ENCODE data around the gene SWAP70. TPM values are rescaled to one million over a fixed set of nuclear protein-coding genes. Genes with fewer than 3 reads are reported as not detected.

The SWAP70 gene
- total and polyA plus RNA-seq, 2 of the 8 experiments (the other 6 are each of a cell fraction or from before 2014, with no cell fraction given): 14.8 to 37.5 TPM

DNA sequence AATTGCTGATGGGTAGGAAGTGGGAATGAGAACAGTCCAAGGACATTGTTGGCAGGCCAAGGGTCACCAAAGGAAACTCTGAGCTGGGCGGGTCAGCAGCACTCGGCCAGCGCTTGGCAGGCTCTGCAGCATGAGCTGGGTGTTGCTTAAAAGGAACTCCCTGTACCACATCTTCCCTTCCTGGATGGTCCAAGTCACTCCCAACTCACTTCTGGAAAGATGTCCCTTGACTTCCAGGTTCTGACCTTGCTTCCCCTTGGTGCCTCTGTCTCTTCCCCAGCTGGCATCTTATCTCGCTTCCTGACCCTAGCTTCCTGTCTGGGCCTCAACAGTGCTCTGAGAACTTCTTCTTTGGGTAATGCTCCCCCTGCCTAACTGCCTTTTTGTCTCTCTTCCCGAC lies 24.8 kb upstream of the SWAP70 start (continued):
- no peak for TF ChIP-seq EP300 (IDR thresholded peaks at IDR 0.05; ENCODE audit: borderline replicate concordance in 1 of 2, low read depth in 2 of 2, low read length in 2 of 2)
